DMS 273 (cell line): Measurements from ENCODE around the gene SERHL2.
"Not testable (repeated sequence)": the region's sequence is repeated elsewhere in the genome, so short reads cannot be mapped to it uniquely, and the experiment has no call there.

Experiments
- DNase-seq: peaks from one replicate; lab custom pipeline; 2025; ENCODE audit not compliant: unreplicated experiment; lab: John Stamatoyannopoulos, UW

Gene SERHL2

GRCh38 chr22:42571068-42571467 is 17.3 kb downstream of the SERHL2 start:
- DNase-seq = not testable (repeated sequence)

- DNase-seq = peak; percentile 15
Observed at GRCh38 chr22:42574046-42574445, 20.3 kb downstream of the SERHL2 start.

- not testable (repeated sequence) for DNase-seq
Observed at GRCh38 chr22:42574468-42574867, 20.7 kb downstream of the SERHL2 start.

GRCh38 chr22:42575996-42576574 is 22.3 kb downstream of the SERHL2 start:
- not testable (repeated sequence) for DNase-seq

- peak; percentile 17 for DNase-seq
Observed at GRCh38 chr22:42577141-42577540, 23.4 kb downstream of the SERHL2 start.

GRCh38 chr22:42577623-42578240 is 24.0 kb downstream of the SERHL2 start:
- DNase-seq = no peak

- not testable (repeated sequence) for DNase-seq
Observed at GRCh38 chr22:42580040-42580439, 26.3 kb downstream of the SERHL2 start.

GRCh38 chr22:42581194-42581761 is 27.5 kb downstream of the SERHL2 start:
- DNase-seq = not testable (repeated sequence)

GRCh38 chr22:42581762-42582716 is 28.3 kb downstream of the SERHL2 start:
- DNase-seq = peak; percentile 83

- DNase-seq = no peak
Observed at GRCh38 chr22:42582987-42583386, 29.2 kb downstream of the SERHL2 start.

- DNase-seq = no peak
Observed at GRCh38 chr22:42584364-42584940, 30.7 kb downstream of the SERHL2 start.

GRCh38 chr22:42585096-42585495 is 31.3 kb downstream of the SERHL2 start:
- DNase-seq = no peak

- DNase-seq = no peak
Observed at GRCh38 chr22:42586381-42586780, 32.6 kb downstream of the SERHL2 start.

GRCh38 chr22:42587588-42588175 is 33.9 kb downstream of the SERHL2 start:
- no peak for DNase-seq

- no peak for DNase-seq
Observed at GRCh38 chr22:42591987-42592386, 38.2 kb downstream of the SERHL2 start.

- DNase-seq = no peak
Observed at GRCh38 chr22:42595434-42595833, 41.7 kb downstream of the SERHL2 start.

GRCh38 chr22:42596336-42596735 is 42.6 kb downstream of the SERHL2 start:
- DNase-seq = no peak

- DNase-seq = no peak
Observed at GRCh38 chr22:42596863-42597530, 43.2 kb downstream of the SERHL2 start.

GRCh38 chr22:42601879-42602465 is 48.2 kb downstream of the SERHL2 start:
- no peak for DNase-seq

GRCh38 chr22:42602470-42602869 is 48.7 kb downstream of the SERHL2 start:
- no peak for DNase-seq
